ENCODE results near the gene FAM107B. TPM values are rescaled to one million over a fixed set of nuclear protein-coding genes. Genes with fewer than 3 reads are reported as not detected.
A peak's percentile ranks its signal among the peaks of the same experiment; 100 is the strongest.

Gene FAM107B
- total RNA-seq (2013; cell fraction: nucleolus; rRNA removed) = 90.2 and 103 TPM in 2 replicates
- total RNA-seq (2014; rRNA removed) = 75.3 and 82.3 TPM in 2 replicates
- total RNA-seq (2014; rRNA removed; fragmentation: Illumina TruSeq; extraction: Trizol) = 147 and 150 TPM in 2 replicates
- total RNA-seq (2021) = 136 and 141 TPM in 2 replicates
- 47.4 TPM for polyA plus RNA-seq (2011; ENCODE audit: low read depth)
- 101 and 147 TPM in 2 replicates for polyA plus RNA-seq (2011; rRNA removed)
- 37.6 and 46.7 TPM in 2 replicates for polyA plus RNA-seq (2011; cell fraction: cytosol; rRNA removed)
- 32.9 and 40.9 TPM in 2 replicates for polyA plus RNA-seq (2011; cell fraction: nucleus; rRNA removed)
- polyA plus RNA-seq (2012) = 59.7 and 61.3 TPM in 2 replicates
- 162 and 212 TPM in 2 replicates for polyA plus RNA-seq (2014; fragmentation: Illumina TruSeq; extraction: Trizol)
- polyA plus RNA-seq (2014; fragmentation: Nextera tagmentation; extraction: Ambion mirVana) = 10 to 100 TPM; 45.8 to 68.6 TPM
- polyA plus RNA-seq (2014; rRNA removed) = 80.4 and 97.8 TPM in 2 replicates
- polyA plus RNA-seq (2016; fragmentation: Nextera tagmentation; extraction: Ambion mirVana) = 10 to 100 TPM; 22.9 to 37.1 TPM
- 32.5 and 34.0 TPM in 2 replicates for polyA minus RNA-seq (2011; rRNA and poly(A)+ RNA removed)
- polyA minus RNA-seq (2011; cell fraction: cytosol; rRNA and poly(A)+ RNA removed) = 19.8 and 26.5 TPM in 2 replicates
- 16.8 and 26.5 TPM in 2 replicates for polyA minus RNA-seq (2011; cell fraction: nucleus; rRNA and poly(A)+ RNA removed)
- Bru-seq, nascent RNA = percentile 85 among the genes with signal in this experiment
- percentile 82 among the genes with signal in this experiment for BruChase-seq, experiment 1, labeled RNA remaining after a 6-hour chase
- BruChase-seq, experiment 2, labeled RNA remaining after a 2-hour chase = percentile 83 among the genes with signal in this experiment
- long read RNA-seq, experiment 1, partial matches to known transcripts = 1 of 15 reads
- long read RNA-seq, experiment 1, other reads (novel, unspliced or antisense) = 8 of 15 reads
- long read RNA-seq, experiment 2, transcript FAM107B-205 (5 exons, 2,374 nt) = minor isoform, 11 of 138 reads
- long read RNA-seq, experiment 2, transcript FAM107B-216 (2 exons, 568 nt) = minor isoform, 5 of 138 reads
- long read RNA-seq, experiment 2, transcript FAM107B-211 (4 exons, 2,633 nt) = major isoform, 21 of 138 reads
- long read RNA-seq, experiment 2, partial matches to known transcripts = 11 of 138 reads
- long read RNA-seq, experiment 2, other reads (novel, unspliced or antisense) = 89 of 138 reads

DNA sequence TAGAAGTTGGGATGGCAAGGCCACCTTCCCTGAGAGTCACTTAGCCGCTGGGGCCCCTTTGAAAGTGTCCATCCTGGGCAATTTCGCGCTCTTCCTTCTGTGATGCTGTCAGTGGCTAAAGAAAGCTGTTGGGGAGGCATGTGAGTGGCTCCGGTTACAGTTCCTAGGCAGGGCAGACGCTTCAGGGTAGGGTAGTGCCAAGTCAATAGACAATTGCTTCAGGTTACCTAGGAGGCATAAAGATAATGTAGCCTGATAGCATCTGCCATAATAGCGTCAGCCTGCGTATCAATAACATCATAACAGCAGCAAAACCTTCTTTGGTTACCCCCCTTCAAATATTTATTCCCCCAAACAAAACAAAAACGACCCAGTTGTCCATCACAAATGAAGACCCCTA, at the start of gene FAM107B:
TSS of gene FAM107B (minus strand) at position 101 of the 400 bp plus-strand sequence. CDS start 234 bp downstream, outside the sequence.
- Histone ChIP-seq H4K20me1 (ENCODE audit: control insufficient read depth, insufficient read depth) (no peaks in the 10 kb centered on the region; the same call in 1 of the 2 replicates), H3K4me1 (ENCODE audit: control insufficient read depth, insufficient read depth, low read length) (no peaks in the 10 kb centered on the region), H3K27me3 (replicated peaks in 1 of 2; ENCODE audit: control insufficient read depth in 2 of 2, insufficient read depth in 2 of 2, low read length in 1 of 2) (no peaks in the 10 kb centered on the region; a peak in 1 of 4 replicates), H3K36me3 (ENCODE audit: control insufficient read depth in 2 of 2, insufficient read depth in 2 of 2, low read length in 1 of 2) (no peaks in the 10 kb centered on the region), H2AFZ (ENCODE audit: control insufficient read depth, low read depth, low read length) (no peak within 1 kb of the TSS), H3K27ac (ENCODE audit: control insufficient read depth, insufficient read depth) (no peak within 1 kb of the TSS), H3K4me3 (no peak within 1 kb of the TSS), H3K9me3 (replicated peaks; ENCODE audit: control insufficient read depth, insufficient read depth, low read length) (no peaks in the 10 kb centered on the region), H3K9ac (ENCODE audit: control insufficient read depth, insufficient read depth, low read length) (no peak within 1 kb of the TSS), H3K79me2 (ENCODE audit: control insufficient read depth, insufficient read depth, low read length) (no peaks in the 10 kb centered on the region), H3K4me2 (ENCODE audit: control insufficient read depth, insufficient read depth) (no peak within 1 kb of the TSS)
- ChIA-PET SMC1A (ENCODE audit: uncharacterized antibody, unreplicated experiment) (no interaction called here), CTCF (interaction anchor here (0.7 kb wide), 1 partner anchor 251 kb away, joined by 3 read pairs; no protein-coding TSS in a partner anchor), RAD21 (ENCODE audit: unreplicated experiment) (no interaction called here), POLR2A (no interaction called here)
- ATAC-seq (no peak), DNase-seq (ENCODE audit: low read depth, low spot score) (no peak), FAIRE-seq (no peak)
- 65% methylated on average over 8 of the region's 8 CpGs for WGBS (ENCODE audit: insufficient coverage, insufficient replicate concordance, low lambda C conversion rate, missing lambda C conversion rate)
- in situ Hi-C loops (cut with MboI) (no loop called here), intact Hi-C loops (cut with micrococcal nuclease; ENCODE audit: unreplicated experiment) (no loop called here)
- BruUV-seq (replicated peaks) = no TSS peak
- TF ChIP-seq, protein P1, sequence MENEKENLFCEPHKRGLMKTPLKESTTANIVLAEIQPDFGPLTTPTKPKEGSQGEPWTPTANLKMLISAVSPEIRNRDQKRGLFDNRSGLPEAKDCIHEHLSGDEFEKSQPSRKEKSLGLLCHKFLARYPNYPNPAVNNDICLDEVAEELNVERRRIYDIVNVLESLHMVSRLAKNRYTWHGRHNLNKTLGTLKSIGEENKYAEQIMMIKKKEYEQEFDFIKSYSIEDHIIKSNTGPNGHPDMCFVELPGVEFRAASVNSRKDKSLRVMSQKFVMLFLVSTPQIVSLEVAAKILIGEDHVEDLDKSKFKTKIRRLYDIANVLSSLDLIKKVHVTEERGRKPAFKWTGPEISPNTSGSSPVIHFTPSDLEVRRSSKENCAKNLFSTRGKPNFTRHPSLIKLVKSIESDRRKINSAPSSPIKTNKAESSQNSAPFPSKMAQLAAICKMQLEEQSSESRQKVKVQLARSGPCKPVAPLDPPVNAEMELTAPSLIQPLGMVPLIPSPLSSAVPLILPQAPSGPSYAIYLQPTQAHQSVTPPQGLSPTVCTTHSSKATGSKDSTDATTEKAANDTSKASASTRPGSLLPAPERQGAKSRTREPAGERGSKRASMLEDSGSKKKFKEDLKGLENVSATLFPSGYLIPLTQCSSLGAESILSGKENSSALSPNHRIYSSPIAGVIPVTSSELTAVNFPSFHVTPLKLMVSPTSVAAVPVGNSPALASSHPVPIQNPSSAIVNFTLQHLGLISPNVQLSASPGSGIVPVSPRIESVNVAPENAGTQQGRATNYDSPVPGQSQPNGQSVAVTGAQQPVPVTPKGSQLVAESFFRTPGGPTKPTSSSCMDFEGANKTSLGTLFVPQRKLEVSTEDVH (IDR thresholded peaks at IDR 0.05; ENCODE audit: low read depth, partially characterized antibody) = no peak
- TF ChIP-seq, protein P2, sequence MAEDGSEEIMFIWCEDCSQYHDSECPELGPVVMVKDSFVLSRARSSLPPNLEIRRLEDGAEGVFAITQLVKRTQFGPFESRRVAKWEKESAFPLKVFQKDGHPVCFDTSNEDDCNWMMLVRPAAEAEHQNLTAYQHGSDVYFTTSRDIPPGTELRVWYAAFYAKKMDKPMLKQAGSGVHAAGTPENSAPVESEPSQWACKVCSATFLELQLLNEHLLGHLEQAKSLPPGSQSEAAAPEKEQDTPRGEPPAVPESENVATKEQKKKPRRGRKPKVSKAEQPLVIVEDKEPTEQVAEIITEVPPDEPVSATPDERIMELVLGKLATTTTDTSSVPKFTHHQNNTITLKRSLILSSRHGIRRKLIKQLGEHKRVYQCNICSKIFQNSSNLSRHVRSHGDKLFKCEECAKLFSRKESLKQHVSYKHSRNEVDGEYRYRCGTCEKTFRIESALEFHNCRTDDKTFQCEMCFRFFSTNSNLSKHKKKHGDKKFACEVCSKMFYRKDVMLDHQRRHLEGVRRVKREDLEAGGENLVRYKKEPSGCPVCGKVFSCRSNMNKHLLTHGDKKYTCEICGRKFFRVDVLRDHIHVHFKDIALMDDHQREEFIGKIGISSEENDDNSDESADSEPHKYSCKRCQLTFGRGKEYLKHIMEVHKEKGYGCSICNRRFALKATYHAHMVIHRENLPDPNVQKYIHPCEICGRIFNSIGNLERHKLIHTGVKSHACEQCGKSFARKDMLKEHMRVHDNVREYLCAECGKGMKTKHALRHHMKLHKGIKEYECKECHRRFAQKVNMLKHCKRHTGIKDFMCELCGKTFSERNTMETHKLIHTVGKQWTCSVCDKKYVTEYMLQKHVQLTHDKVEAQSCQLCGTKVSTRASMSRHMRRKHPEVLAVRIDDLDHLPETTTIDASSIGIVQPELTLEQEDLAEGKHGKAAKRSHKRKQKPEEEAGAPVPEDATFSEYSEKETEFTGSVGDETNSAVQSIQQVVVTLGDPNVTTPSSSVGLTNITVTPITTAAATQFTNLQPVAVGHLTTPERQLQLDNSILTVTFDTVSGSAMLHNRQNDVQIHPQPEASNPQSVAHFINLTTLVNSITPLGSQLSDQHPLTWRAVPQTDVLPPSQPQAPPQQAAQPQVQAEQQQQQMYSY (CRISPR knock-in tag; IDR thresholded peaks at IDR 0.05) = no peak
- no peak for TF ChIP-seq EED (IDR thresholded peaks at IDR 0.05; ENCODE audit: low read depth)
- no peak for TF ChIP-seq GABPA (IDR thresholded peaks at IDR 0.05; ENCODE audit: low read depth)
- no peak for TF ChIP-seq RBBP5 (conservative IDR thresholded peaks at IDR 0.05)
- TF ChIP-seq NFYB (IDR thresholded peaks at IDR 0.05; ENCODE audit: insufficient read depth, low read depth, low read length) = no peak
- TF ChIP-seq SREBF1 (IDR thresholded peaks at IDR 0.05; ENCODE audit: low read length) = no peak
- no peak for TF ChIP-seq TCF12 (IDR thresholded peaks at IDR 0.05; ENCODE audit: low read depth, low read length)
- TF ChIP-seq SMC3 (IDR thresholded peaks at IDR 0.05; ENCODE audit: borderline replicate concordance, low read length) = no peak
- no peak for TF ChIP-seq POU2F2 (IDR thresholded peaks at IDR 0.05; ENCODE audit: borderline replicate concordance, low read depth, low read length)
- no peak for TF ChIP-seq NFXL1 (IDR thresholded peaks at IDR 0.05; ENCODE audit: borderline replicate concordance)
- TF ChIP-seq CHD4 (IDR thresholded peaks at IDR 0.05) = no peak
- TF ChIP-seq CHD2 (IDR thresholded peaks at IDR 0.05; ENCODE audit: borderline replicate concordance, low read depth, low read length) = no peak
- TF ChIP-seq IRF4 (IDR thresholded peaks at IDR 0.05; ENCODE audit: low read depth, low read length) = no peak

Data from GM12878 (cell line).